MM.1S (cell line): Measurements from ENCODE around the gene NEDD4.

Experiments
- DNase-seq: peaks from one replicate; pipeline ENCODE4 v3.0.0-alpha.2; 2015
- H2AFZ ChIP-seq: fragments of 300-600 bp; sonication (generic); 2 replicates; pipeline ENCODE4 v1.6.0; 2016; ENCODE audit warnings: antibody characterized with exemption, low read length
- H3F3A ChIP-seq: fragments of 300-600 bp; sonication (generic); 2 replicates; pipeline ENCODE4 v1.6.1; 2016; ENCODE audit warnings: mild to moderate bottlenecking, antibody characterized with exemption, low read length, moderate library complexity, mixed read lengths; ENCODE audit not compliant: insufficient read depth
- H3K27ac ChIP-seq: fragments of 300-600 bp; sonication (generic); 2 replicates; pipeline ENCODE4 v1.5.1; 2016; ENCODE audit warnings: mild to moderate bottlenecking, low read length
- H3K27me3 ChIP-seq: fragments of 300-600 bp; sonication (generic); replicated peaks from 2 replicates; pipeline ENCODE4 v1.6.0; 2016; ENCODE audit warnings: low read length; ENCODE audit not compliant: insufficient read depth
- H3K36me3 ChIP-seq: fragments of 300-600 bp; sonication (generic); replicated peaks from 2 replicates; pipeline ENCODE4 v1.6.1; 2016; ENCODE audit warnings: mild to moderate bottlenecking, low read length, mixed read lengths; ENCODE audit not compliant: insufficient read depth
- H3K4me1 ChIP-seq: fragments of 300-600 bp; sonication (generic); 2 replicates; pipeline ENCODE4 v1.6.1; 2016; ENCODE audit warnings: low read length, mixed read lengths
- H3K4me2 ChIP-seq: fragments of 300-600 bp; sonication (generic); 2 replicates; pipeline ENCODE4 v1.6.0; 2016; ENCODE audit warnings: low read depth, low read length
- H3K4me3 ChIP-seq: fragments of 300-600 bp; sonication (generic); 2 replicates; pipeline ENCODE4 v1.5.1; 2016; ENCODE audit warnings: low read length, mixed read lengths
- H3K79me2 ChIP-seq: fragments of 300-600 bp; sonication (generic); 2 replicates; pipeline ENCODE4 v1.6.1; 2016; ENCODE audit warnings: mixed run types, low read length, mixed read lengths
- H3K9ac ChIP-seq: fragments of 300-600 bp; sonication (generic); 2 replicates; pipeline ENCODE4 v1.6.1; 2016; ENCODE audit warnings: low read length, mixed read lengths
- H3K9me2 ChIP-seq: fragments of 300-600 bp; sonication (generic); replicated peaks from 2 replicates; pipeline ENCODE4 v1.6.1; 2016; ENCODE audit warnings: mild to moderate bottlenecking, low read length, mixed read lengths; ENCODE audit not compliant: insufficient read depth
- H3K9me3 ChIP-seq: fragments of 300-600 bp; sonication (generic); replicated peaks from 2 replicates; pipeline ENCODE4 v1.6.1; 2016; ENCODE audit warnings: mild to moderate bottlenecking, low read length, mixed read lengths; ENCODE audit not compliant: insufficient read depth
- H4K20me1 ChIP-seq: fragments of 300-600 bp; sonication (generic); 2 replicates; pipeline ENCODE4 v1.6.1; 2016; ENCODE audit warnings: mild to moderate bottlenecking, low read length, moderate library complexity, mixed read lengths; ENCODE audit not compliant: insufficient read depth
- CTCF ChIP-seq: fragments of 300-600 bp; sonication (generic); IDR thresholded peaks from 2 replicates; pipeline ENCODE4 v1.5.1; 2016; ENCODE audit warnings: antibody characterized with exemption, low read length, mixed read lengths
- EZH2 ChIP-seq: fragments of 300-600 bp; sonication (generic); optimal IDR thresholded peaks from 2 replicates; pipeline ENCODE3; 2017; ENCODE audit warnings: low read depth, mild to moderate bottlenecking, antibody characterized with exemption, low read length, mixed read lengths
- EZH2phosphoT487 ChIP-seq: fragments of 300-600 bp; sonication (generic); IDR thresholded peaks from 2 replicates; pipeline ENCODE4 v1.6.1; 2018; ENCODE audit warnings: antibody characterized with exemption, low read length

NEDD4 gene

GRCh38 chr15:55990998-55991397, 2.4 kb downstream of the NEDD4 start:
- Histone ChIP-seq H3K27ac (no peak overlapping the region), H3K79me2 (no peaks in the 10 kb centered on the region), H3K4me2 (no peak overlapping the region), H4K20me1 (no peaks in the 10 kb centered on the region), H3K9me2 (no peaks in the 10 kb centered on the region), H3K9ac (no peak overlapping the region), H3F3A (no peaks in the 10 kb centered on the region), H3K4me1 (no peaks in the 10 kb centered on the region), H3K9me3 (no peaks in the 10 kb centered on the region), H3K27me3 (no peaks in the 10 kb centered on the region), H3K4me3 (no peak overlapping the region), H2AFZ (no peak overlapping the region), H3K36me3 (no peaks in the 10 kb centered on the region)
- TF ChIP-seq CTCF (no peak), EZH2 (no peak), EZH2phosphoT487 (no peak)
- DNase-seq: no peak

- Histone ChIP-seq H3K79me2 (no peaks in the 10 kb centered on the region), H3K9ac (no peak overlapping the region), H3K4me1 (no peaks in the 10 kb centered on the region), H2AFZ (no peak overlapping the region), H3K27ac (no peak overlapping the region), H3K4me3 (no peak overlapping the region), H3F3A (no peaks in the 10 kb centered on the region), H4K20me1 (no peaks in the 10 kb centered on the region), H3K9me3 (no peaks in the 10 kb centered on the region), H3K4me2 (no peak overlapping the region), H3K9me2 (no peaks in the 10 kb centered on the region), H3K27me3 (no peaks in the 10 kb centered on the region), H3K36me3 (no peaks in the 10 kb centered on the region)
- DNase-seq: no peak
- TF ChIP-seq CTCF (no peak), EZH2 (no peak), EZH2phosphoT487 (no peak)
Measured at GRCh38 chr15:55990516-55990915, 2.9 kb downstream of the NEDD4 start.

GRCh38 chr15:55989383-55989782, 4.0 kb downstream of the NEDD4 start:
- Histone ChIP-seq H3K4me2 (no peak overlapping the region), H3K79me2 (no peaks in the 10 kb centered on the region), H3K9me3 (no peaks in the 10 kb centered on the region), H4K20me1 (no peaks in the 10 kb centered on the region), H3K36me3 (no peaks in the 10 kb centered on the region), H3K9me2 (no peaks in the 10 kb centered on the region), H3K27ac (no peak overlapping the region), H3K27me3 (no peaks in the 10 kb centered on the region), H3K4me3 (no peak overlapping the region), H3F3A (no peaks in the 10 kb centered on the region), H3K9ac (no peak overlapping the region), H2AFZ (no peak overlapping the region), H3K4me1 (no peaks in the 10 kb centered on the region)
- no peak for DNase-seq
- TF ChIP-seq EZH2phosphoT487 (no peak), EZH2 (no peak), CTCF (no peak)
